Measurements from ENCODE around the gene TBC1D22A.

GRCh38 chr22:47065756-47066615 is 303.5 kb downstream of the TBC1D22A start:
- TF ChIP-seq POLR2A (IDR thresholded peaks at IDR 0.05; ENCODE audit: low read length) = no peak
- no peak for TF ChIP-seq GATA1 (IDR thresholded peaks at IDR 0.05; ENCODE audit: low read depth, low read length)
